Measurements from ENCODE around the gene FADS6.

The FADS6 gene

GRCh38 chr17:74864866-74865395, 28.5 kb downstream of the FADS6 start:
- DNase-seq, result peak; percentile 30

DNA sequence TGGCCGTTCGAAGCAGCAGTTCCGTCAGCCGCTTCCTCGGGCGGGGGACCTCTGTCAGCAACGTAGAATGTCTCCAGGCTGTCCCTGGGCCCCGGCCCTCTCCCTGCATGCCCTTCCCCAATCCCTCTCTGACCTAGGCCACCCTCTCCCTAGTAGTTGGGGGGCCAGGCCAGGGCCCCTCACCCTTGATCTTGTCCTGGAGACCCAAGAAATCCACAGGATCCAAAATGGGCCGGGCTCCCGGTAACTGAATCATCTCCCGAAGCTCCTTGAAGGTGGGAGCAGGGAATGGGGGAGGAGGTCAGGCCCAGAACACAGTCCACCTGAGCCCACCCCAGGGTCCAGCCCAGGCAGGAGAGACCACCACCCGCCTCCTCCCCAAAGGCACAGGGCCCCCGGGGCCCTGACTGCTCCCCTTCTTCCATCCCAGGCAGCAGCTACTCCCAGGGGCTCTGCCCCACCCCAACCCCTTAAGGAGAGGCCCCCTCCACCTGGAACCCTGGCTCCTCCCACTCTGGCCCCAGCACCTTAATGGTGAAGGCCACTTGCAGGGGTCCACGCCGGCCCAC, 29.1 kb downstream of the FADS6 start:
- DNase-seq, result no peak

GRCh38 chr17:74863420-74864296, 29.8 kb downstream of the FADS6 start:
- no peak for DNase-seq

DNA sequence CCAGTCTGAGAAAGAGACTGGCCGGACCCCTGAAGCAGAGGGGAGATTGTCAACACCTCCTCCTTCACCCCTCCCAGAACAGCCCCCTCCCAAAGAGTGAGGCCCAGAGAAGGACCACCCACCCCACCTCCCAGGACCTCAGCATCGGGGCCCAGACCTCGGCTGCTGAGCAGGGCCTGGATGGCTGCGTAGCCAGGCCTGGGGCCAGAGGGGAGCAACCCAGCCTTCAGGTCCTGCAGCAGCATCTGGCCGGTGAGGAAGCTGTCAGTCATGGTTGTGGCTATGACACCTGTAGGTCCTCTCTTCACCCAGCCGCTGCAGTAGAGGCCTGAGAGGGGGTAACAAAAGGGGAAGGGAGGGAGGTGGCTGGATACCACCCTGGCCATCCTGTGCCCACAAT, 30.5 kb downstream of the FADS6 start:
- no peak for DNase-seq

GRCh38 chr17:74862108-74862901, 31.1 kb downstream of the FADS6 start:
- peak; percentile 61 for DNase-seq

- no peak for DNase-seq
Measured at GRCh38 chr17:74861662-74862107, 31.7 kb downstream of the FADS6 start.

- DNase-seq, result no peak
Measured at GRCh38 chr17:74860872-74861661, 32.4 kb downstream of the FADS6 start.

GRCh38 chr17:74860229-74860871, 33.1 kb downstream of the FADS6 start:
- peak; percentile 26 for DNase-seq

DNA sequence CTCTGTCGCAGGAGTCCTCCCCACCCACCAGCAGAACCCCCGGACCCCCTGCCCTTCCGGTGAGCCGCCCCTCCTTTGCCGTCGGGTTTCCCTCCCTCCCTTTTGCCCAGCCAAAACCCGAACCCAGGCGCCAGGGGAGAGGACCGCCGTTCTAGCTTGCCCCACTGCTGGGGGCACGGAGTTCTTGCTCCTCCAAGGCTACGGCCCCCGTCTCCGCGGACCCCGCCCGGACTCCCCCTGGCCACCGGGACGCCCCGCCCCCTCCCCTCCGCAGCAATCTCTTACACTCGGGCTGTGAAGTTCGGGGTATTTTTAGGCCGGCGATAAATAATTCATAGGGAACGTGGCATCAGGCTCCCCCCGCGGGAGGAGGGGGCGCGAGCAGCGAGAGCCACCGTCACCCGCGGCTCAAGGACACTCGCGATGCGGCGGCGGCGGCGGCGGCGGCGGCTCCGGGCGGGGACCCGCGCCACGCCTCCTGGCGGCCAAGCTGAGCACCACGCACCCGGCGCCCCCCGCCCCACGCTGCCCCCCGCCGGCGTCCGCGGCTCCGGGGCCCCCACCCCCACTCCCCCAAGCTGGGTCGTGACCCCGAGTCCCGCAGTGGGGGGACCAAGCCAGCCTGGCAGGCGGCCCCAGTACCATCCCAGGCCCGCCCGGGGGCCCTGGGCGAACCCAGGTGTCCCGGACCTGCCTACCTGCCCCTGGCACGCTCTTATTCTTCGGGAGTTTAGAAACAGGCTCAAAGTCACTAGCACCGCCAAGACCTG, 33.8 kb downstream of the FADS6 start, which contains the start of gene GRIN2C:
Gene GRIN2C (minus strand): TSS at position 427 of the 770 bp plus-strand sequence. CDS start 4,793 bp downstream, outside the sequence.
- peak; percentile 4 for DNase-seq

GRCh38 chr17:74858672-74859458, 34.6 kb downstream of the FADS6 start:
- no peak for DNase-seq

GRCh38 chr17:74857191-74857590, 36.2 kb downstream of the FADS6 start:
- no peak for DNase-seq

- no peak for DNase-seq
Measured at GRCh38 chr17:74856112-74856511, 37.3 kb downstream of the FADS6 start.

DNA sequence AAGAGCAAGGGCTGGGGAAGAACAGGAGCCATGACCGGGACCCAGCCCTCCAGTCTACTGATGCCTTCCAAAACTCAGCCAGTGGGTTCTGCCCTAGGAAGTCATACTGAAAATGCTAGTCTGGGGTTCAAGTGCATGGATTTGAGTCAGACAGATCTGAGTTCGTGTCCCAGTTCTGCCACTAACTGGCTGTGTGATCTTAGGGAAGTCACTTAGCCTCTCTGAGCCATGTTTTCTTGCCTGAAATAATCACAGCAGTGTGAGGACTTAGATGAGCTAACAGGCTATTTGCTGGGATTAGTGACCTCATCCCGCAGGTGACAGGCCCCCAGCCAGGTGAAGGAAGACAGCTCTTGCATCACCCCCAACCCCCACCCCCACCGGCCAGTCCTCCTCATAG, 38.1 kb downstream of the FADS6 start:
- DNase-seq, result no peak

- DNase-seq, result no peak
Measured at GRCh38 chr17:74854792-74855191, 38.6 kb downstream of the FADS6 start.

GRCh38 chr17:74853669-74854068, 39.8 kb downstream of the FADS6 start:
- no peak for DNase-seq

DNA sequence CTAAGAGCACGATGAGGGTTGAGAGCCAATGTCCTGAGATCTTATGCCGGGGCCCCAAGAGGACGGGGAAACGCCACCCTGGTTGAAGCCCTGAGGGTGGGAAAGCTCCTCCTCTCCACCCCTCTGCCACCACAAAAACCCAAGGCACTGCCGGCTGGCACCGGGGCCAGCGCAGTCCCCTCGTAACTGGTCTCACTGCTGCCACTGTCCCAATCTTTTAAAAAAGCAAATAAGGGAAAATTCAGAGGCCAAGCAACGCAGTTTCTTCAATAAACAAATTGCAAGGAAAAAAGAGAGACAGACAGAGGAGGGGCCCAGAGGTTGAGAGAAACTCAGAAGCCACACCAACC, 40.4 kb downstream of the FADS6 start:
- DNase-seq, result no peak

- DNase-seq, result no peak
Measured at GRCh38 chr17:74852237-74853047, 41.0 kb downstream of the FADS6 start.

DNA sequence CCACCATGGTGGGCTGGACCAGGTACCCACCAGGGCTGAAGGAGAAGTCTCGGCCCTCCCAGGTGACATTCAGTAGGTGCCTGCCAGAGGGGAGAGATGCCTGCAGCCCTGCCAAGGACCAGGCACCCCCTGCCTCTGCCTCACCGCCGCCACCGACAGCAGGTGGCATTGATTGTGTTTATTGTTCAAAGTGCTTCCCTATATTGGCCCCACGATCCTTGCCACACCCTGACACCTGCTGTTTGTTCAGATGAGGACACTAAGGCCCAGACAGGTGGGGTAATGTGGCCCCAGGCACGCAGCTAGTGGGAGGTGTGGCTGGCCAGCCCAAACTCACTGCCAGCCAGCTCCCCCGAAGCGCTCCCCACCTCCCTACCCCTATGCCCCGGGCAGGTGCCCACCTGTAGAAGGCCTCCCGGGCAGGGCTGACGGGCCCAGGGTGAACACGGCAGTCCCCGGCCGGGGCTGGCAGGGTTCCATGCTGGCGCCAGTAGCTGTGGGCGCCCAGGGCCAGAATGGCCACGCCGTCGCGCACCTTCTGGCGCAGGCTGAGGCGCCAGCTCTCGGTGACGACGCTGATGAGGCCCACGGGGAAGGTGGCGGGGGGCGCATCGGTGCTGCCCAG, 41.7 kb downstream of the FADS6 start:
- DNase-seq, result peak; percentile 48

DNA sequence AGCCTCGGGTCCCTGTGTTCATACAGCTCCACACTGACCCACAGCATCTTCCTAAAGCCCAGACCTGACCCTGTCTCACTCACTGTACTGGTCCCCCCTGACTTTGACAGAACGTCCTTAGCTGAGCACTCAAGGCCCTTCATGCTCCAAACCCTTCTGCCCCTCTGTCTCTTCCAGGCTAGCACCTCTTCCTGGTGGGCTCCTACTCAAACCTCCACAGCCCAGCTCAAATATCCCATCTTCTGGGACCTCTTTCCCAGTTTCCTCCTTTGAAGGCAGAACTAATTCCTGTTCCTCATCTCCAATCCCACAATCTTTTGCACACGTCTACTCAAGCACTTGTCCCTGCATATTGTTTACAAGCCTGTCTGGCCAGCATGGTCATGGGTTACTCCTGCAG, 42.5 kb downstream of the FADS6 start:
- DNase-seq, result no peak
